AG08396 (cell line): ENCODE data around the gene NUDT17.

Experiments
- DNase-seq: peaks from one replicate; pipeline ENCODE4 v3.0.0; 2012; ENCODE audit warnings: low spot score, mixed read lengths

NUDT17 gene

DNA sequence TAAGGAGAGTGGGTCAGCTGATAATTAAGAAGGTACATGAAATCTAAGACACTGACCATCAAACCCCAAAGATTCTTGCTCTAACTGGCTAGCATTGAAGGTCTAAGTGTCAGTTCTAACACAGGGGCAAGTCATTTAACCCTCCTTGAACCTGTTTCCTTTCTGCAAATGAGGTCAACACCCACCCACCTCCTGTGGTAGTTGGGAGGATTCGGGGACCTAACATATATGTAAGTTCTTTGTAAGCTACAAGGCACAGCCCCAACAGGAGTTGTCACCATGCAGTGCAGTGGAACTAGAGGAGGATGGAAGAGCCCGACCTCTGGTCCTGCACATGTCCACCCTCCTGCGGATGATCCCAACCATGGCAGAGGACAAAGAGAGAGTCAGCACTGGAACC is 2.4 kb downstream of the NUDT17 start:
- no peak for DNase-seq

DNA sequence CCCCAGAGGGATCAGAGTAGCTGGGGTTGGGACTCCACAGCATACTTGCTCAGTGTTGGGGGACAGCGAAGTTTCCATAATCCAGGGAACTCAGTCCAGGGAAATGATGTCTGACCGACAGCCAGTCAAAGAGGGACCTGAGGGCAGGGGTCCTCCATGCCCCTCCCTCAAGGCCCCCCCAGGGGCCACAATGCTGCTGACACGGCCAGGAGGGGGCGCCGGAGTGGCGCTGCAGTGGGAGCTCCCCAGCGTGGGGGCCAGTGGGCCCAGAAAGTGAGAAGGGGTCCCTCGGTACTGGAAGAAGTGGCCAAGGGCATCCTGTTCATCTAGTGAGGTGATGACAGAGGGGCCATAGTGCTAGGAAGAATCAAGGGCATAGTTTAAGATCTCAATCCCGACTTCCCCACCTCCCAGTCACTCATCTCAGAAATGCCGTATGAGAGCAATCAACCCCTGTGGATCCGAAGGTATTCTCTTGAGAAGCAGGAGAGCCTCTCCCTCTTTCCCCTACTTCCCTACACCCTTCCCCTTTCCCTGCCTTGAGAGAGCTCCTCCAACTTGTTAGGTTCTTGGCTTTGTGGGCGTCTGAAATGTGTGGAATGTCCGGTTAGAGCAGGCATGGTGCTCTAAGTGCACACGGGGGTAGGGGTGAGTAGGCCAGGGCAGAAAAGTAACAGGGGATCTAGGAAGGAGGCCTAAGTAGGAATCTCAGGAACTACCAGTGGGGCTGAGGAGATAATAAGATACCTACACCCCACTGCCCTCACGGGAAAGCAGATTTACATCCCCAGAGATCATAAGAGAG is 4.1 kb downstream of the NUDT17 start:
- DNase-seq, result peak; percentile 74

DNA sequence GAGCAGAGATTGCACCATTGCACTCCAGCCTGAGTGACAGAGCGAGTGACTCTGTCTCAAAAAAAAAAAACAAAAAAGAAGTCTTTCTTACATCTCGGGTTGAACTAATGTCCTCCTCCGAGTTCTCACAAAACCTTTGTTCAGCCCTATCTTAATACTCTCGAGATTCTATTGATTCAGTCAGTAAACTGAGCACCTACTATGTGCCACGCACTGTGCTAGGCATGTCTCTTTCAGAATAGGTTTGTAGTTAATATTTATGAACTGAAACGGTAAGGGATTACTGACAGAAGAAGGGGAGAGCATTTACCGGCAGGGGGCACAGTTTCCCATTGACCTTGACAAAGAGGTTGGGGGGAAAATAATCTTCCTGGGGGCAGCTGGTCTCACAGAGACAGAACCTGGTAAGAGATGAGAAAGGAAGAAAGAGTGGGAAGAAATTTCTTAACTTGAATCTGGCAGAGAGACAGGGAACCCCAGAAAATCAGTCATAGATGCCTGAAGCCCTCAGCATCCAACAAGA is 10.1 kb downstream of the NUDT17 start:
- DNase-seq, result no peak

DNA sequence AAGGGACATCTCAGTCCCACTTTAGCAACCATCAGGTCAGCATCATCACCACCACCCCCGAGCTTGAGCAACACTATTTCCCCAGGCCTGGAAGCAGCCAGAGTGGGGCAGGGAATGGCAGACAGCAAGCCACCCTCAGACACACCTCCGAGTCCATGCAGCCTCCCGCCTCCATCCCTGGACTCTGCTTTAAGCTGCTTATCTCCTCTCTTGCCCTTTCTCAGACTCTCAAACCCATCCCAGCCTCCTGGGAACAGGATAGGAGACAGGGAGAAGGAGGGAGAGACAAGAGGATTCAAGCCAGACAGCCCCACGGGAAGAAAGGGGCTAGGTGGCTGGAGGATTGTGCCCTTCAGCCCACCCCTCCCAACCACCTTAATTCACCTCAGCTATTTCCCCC is 11.7 kb downstream of the NUDT17 start:
- no peak for DNase-seq

DNA sequence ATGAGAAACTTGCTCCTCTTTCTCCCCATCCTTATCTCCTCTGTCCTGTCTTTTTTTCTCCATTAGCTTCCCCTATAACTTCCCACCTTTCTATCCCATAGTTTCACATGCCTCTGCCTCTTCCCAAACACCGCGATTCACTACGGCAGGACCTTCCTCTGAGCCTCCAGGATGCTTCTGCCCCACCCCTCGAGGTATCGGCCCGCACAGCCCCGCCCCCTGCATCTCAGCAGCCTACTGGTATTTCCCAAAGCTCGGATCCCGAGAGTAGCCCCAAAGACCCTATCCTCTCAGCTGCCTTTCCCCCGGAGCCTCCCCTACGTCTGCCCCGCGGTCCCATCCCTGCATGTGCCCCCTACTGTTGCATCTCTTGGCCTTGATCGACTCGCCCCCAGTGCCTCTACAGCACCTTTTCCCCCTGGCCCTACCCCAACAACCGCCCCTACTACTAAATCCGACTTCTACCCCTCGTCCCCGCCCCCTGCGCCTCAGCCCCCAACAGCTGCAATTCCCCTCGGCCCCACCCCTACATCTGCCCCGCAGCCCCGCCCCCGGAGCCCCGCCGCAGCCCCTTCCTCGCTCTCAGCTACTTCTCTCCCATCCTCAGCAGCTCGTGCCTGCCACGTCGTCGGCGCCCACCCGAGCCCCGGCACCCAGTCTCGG is 12.9 kb downstream of the NUDT17 start:
- peak; percentile 72 for DNase-seq

DNA sequence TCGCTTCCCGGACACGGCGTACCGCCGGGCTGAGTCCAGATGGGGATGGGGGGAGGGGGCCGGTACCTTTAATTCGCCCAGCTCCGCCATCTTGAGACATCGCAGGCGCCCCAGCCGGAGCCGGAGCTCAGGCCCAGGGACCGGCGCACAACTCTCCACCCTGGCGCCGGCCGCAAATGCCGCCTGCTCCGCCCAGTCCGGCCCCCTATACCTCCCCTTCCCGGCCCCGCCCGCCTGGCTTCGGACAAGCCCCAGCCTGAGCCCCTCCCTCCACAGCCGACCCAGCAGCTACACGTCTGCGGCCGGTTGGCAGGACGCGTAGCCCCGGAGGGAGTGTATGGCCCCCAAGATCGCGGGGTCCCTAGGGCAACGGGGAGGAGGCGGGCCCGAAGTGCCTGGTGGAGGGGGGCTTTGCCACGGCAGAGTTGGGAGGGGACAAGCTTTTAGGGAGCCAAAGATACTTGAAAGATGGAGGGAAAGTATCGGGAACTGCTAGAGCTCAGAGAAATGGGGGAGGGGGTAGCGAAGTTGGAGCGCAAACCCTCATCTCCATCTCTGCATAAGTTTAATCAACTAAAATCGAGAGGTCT is 13.6 kb downstream of the NUDT17 start, which contains the start of gene PIAS3:
TSS of gene PIAS3 (minus strand) at position 181 of the 590 bp plus-strand sequence. CDS start at position 90, 91 bp downstream.
- DNase-seq, result peak; percentile 98

DNA sequence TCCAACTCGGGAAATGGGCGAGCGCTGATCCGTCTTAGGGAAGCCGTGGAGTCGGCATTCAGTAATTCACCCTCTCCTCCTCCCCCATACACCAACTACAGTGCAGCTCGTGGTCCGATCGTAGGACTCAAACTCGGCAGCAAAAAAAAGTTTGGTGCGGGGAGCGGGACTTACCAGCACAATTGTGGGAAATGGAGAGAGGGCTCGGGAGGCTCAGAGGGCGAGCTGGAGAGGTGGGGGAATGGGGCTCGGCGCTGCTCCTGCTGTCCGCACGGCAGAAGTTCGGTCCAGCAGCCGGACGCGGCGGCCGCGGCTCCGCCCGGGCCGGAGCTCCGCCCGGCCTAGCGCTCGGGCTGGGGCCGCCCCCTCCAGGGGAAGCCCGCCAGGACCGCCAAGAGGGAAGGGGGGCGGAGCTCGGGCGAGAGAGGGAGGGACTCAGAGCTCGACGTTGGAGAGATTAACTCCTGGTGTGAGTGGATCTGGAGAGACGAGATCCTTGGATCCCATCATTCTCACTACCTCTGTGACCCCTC is 14.1 kb downstream of the NUDT17 start:
- DNase-seq, result peak; percentile 97

DNA sequence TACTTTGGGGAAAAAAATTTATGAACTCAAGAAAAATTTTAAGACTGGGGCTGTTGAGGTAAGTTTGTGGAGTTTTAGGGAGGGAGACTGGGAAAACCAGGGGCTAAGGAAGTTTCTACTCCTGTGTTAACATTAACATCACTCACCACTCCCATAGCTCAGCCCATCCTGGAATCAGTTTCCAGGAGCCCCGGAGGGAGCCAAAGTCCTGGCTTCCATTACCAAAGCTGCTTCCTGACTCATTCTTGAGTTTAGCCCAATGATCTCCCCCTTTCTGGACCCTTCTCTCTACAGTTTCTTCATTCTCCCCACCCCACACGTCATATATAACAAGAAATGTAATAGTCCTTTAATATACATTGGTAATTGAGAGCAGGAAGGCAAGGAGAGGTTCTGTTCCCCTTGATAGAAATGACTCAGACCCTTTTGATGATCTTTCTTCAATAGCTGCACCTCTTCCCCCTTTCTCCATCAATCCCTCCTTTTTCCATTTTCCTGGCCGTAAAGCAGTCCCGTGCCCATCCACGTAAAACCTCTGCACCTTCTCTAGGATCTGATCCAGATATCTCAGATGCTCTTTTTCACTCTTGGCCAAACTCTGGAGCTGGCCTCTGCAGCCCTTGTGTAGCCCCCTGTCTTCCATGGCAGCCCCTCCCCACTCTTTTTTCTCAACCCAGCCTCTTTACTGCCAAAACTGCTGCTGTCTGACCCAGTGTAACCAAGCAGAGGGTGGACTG is 18.0 kb downstream of the NUDT17 start:
- DNase-seq, result no peak

DNA sequence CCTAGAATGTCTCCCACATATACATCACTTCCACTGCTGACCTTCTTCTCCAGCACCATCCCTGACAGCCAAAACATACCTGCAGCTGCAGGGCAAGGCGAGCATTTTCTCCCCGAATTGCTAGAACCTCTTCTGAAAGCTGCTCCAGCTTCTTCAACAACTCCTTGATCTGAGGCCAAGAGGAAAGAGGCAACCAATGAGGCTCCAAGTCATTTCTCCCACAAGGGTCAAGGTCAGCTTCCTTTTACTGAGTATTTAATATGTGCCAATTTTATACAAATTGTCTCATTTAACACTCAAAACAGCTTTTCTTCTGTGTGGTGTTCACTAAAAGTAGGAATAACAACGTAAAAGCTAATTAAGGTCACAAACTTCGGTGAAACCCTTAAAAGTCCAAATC is 22.8 kb downstream of the NUDT17 start:
- no peak for DNase-seq

DNA sequence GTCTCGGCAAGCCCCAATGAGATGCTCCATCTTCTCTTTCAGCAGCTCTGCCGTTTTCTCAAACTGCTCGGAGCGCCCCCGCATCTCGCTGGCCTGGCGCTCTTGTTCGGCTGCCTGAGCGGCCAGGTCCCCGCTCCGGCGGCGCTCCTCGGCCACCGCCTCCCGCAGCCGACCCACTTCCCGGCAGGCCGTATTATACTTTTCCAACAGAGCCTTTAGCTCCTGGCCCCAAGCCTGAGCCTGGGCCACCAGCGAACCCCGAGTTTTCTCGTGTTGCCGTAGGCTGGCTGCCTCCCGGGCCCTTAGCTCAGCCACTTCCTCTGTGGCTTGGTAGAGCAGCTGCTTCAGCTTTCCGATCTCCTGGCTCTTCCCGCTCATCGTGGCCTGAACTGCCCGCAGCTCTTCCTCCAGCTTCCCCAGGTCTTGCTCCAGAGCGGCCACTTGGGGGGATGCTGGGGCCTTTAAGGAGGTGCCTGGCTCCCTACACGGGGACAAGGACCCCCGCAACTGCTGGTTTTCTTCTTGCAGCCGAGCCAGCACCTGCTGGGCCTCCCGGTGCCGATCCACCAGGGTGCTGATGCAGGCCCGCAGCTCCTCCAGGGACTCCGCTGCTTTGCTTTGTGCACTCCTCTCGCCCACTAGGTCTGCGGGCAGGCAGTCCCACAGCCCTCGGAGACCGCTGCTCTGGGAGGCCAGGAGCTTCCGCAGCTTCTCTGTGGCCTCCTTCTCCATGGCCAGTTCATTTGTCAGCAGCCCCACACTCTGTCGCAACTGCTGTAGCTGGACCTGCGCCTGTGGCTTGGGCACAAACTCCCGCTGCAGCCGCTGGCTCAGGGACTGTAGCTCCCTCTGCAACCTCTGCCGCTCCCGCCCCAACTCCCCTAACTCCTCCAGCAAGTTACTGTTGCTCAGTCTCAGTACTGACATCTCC is 26.8 kb downstream of the NUDT17 start:
- DNase-seq, result peak; percentile 57

DNA sequence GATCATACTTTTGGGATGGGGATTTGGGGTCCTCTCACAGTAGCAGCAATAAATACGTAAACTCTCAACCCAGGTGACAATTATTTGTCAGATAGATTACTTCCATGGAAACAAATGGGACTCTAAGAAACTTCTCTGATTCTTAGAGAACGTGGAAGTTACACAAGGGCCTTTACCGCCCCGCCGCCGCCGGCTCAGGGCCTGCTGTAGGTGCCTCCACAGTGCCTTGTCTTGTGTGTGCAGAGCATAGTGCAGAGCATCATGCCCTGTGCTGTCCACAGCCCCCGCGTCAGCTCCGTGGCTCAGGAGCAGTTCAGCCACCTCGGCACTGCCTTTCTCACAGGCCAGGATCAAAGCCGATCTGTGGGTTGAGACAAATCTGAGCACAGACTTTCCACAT is 29.2 kb downstream of the NUDT17 start:
- DNase-seq, result no peak

DNA sequence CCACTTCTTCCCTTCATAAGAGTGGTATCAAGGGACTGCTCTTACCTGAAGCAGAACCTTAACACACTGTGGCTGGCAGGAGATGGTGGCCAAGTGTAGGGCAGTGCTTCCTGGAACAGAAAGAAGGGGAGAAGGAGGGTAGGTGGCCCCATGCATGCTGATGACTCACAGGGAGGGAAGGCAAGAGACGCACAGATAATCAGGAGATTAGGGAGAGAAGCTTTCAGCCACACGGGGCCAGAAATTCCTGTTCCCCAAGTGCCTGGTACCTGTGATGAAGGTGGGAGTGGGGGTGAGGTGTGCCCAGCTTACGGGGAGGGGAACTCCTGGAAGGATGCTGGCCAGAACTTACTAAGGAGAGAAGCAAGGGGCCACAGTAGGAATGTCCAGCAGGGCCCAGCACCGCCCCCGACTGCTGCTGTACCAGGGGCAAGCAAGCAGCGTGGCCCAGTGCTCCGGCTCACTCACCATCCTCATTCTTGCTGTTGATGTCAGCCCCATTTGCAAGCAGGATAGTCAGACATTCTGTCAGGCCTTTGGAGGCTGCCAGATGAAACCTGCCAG is 32.6 kb downstream of the NUDT17 start:
- no peak for DNase-seq

DNA sequence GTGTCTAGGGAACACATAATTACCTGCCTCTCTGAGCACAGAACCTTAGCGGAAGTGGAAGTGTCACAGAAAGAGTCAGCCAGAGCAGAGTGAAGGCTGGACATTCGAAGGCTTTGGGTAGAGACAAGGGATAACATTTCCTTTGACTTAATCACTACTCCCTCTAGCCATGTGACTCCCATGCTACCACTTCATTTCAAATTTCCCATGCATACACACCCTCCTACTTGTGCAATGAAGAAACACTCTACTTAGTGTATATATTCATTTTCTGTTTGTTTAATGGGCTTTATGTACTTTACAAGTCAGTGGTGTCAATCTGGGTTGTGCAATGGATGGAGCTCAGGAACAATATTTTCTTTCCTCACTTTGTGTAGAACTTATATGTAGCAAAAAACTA is 33.3 kb downstream of the NUDT17 start:
- DNase-seq, result no peak

DNA sequence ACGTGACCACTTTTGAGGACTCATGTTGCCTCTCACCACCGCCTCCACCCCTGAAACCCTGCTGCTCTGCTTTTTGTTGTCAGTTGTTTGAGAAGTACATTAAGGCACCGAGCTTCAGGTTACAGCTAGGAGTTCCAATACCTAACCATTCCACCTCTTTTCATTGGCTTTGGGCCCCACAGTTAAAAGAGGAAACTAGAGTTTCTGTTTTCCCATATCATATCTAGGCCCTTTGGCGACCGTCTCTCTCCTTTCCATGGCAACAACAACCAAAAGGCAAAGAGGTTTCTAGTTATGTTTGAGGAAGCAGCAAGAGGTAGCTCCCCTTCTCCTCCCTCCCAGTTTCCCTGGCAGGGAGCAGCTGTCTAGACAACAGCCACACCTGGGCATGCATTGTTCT is 34.3 kb downstream of the NUDT17 start:
- no peak for DNase-seq

DNA sequence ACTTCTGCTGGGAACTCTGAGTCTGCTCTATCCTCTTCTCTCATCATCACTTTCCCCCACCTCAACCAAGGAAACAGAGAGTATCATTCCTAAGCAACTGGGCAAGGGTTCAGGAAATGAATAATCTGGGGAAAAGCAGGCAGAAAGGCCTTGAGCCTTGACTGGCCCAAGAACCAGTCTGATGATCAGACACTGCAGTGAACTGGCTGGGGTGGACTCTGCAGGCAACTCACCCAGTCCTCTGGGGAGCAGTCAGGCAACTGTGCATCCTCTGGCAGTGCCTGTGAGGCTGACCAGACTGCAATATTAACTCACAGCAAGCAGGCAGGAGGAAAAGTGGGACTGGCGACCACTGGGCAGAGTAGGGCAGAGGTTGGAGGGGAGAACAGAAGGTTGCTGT is 39.2 kb downstream of the NUDT17 start:
- DNase-seq, result peak; percentile 49

DNA sequence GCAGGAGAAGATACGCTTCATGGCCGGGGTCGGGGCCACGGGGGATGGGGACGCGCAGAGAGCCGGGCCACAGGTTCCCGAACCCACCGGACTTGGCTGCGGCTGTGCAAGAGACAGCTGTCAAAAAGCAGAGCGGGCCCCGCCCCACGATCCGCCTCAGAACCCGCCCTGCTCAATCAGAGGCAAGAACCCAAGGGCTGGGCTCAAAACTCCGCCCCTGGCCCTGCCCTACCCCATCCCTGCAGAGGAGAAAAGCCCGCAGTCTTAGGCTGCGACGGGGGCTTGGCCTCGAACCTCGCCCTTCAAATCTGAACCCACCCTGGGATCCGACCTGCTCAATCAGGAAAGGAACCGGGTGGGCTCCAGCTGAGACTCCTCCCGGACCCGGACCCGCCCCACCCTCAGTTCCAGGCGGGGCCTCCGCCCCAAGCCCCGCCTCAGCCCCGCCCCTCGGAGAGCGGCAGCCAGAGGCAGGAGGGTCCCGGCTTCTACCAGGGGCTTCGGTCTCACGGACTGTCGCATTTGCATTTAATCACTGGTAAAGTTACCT is 40.4 kb downstream of the NUDT17 start, which contains the start of gene ANKRD35:
TSS of gene ANKRD35 (minus strand) at position 129 of the 550 bp plus-strand sequence. CDS start at position 21, 108 bp downstream.
- DNase-seq, result peak; percentile 90

DNA sequence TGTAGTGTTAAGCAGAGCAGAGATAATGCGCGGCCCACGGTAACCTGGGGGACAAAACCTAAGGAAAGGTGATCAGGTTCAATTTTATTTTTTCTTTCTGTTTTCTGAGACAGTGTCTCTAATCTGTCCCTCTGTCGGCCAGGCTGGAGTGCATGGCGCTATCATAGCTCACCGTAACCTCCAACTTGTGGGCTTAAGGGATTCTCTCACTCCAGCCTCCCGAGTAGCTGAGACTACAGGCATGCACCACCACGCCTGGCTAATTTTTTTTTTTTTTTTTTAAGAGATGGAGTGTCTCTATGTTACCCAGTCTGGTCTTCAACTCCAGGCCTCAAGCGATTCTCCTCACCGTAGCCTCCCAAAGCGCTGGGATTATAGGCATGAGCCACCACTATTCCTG is 41.0 kb downstream of the NUDT17 start:
- DNase-seq, result no peak

DNA sequence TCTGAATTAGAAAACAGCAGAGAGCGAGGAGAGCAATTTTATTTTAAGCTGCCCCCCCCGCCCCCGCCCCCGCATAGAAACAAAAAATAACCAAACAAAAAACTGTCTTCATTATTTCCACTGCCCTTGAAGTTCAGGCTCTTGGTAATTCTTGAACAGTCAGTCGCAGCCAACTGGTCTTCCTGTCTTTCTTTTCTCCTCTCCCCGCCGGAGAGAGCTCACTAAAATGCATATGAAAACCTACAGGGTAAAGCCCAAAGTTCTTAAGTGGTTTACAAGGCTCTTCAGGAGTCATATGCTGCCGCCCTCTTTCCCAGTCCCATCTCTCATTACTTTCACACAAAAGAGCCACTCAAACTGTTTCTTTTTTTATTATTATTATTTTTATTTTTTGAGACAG is 41.4 kb downstream of the NUDT17 start:
- DNase-seq, result no peak

DNA sequence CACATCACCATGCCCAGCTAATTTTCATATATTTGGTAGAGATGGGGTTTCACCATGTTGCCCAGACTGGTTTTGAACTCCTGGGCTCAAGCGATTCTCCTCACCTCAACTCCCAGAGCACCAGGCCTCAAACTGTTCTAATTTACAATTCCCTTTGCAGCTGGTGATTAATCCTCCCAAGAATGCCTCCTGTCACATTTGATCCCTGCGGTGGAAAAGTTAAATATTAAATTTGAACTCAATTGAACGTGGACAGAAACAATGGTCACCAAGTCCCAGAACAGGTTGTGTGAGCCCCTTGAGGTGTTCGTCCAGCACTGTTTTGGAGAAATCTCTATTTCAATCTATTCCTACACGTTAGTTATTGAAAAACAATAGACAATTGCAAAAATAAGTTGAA is 42.2 kb downstream of the NUDT17 start:
- no peak for DNase-seq

DNA sequence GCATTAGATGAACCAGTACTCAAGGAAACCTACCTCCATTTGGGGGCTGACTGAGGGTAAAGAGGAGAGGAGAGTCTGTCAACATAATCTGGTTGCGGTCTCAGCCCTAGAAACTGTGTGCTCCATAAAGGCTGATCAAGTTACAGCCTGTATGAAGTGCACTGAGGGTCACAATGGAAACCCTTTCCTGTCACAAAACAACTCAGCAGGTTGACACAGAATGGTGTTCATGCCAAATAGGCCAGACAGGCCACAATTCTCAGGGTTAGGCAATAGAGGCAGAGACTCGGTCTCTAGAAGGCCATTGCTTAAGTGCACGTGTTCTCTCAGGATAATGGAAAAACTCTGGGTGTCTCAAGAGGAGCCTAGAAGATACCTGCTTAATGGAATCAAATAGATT is 44.3 kb downstream of the NUDT17 start:
- no peak for DNase-seq
